ENCODE results near the gene PLXNA3.

PLXNA3 gene

GRCh38 chrX:154460326-154460725 is 2.2 kb downstream of the PLXNA3 start:
- no peak for DNase-seq

DNA sequence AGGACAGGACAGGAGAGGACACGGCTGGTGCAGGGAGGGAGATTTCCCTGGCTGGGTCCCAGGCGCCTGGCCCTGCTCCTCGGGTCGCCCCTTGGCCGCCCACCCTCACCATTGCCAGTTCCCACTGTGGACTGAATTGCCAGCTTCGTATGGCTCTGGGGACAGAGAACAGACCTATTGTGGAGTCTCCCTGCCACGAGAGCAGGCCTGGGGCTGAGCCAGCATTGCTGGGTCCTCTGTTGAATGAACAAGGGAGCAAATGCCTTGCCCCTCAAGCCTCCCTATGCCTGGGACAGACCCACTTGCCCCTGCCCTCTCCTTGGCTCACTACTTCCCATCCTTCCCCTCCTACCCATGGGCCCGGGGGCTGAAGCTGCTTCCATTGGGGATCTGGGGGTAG is 4.3 kb downstream of the PLXNA3 start:
- no peak for DNase-seq

DNA sequence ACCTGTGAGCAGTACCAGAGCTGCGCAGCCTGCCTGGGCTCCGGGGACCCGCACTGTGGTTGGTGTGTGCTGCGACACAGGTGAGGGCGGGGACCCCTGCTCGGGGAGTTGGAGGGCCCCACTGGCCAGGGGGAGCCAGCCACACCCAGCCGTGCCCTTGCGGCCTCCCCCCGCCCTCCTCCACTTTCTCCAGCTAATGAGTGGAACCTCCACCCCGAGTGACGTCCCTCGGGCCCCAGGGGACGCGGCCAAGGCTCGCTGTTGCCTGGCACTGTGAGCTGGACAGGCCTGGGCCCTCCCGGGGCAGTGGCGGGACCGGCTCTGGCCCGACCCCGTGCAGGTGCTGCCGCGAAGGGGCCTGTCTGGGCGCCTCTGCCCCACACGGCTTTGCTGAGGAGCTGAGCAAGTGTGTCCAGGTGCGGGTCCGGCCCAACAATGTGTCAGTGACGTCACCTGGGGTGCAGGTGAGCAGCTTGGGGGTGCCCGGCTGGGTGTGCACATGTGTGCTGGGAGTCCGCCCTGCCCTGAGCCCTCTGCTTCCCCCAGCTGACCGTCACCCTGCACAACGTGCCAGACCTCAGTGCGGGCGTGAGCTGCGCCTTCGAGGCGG is 5.6 kb downstream of the PLXNA3 start:
- DNase-seq: no peak

DNA sequence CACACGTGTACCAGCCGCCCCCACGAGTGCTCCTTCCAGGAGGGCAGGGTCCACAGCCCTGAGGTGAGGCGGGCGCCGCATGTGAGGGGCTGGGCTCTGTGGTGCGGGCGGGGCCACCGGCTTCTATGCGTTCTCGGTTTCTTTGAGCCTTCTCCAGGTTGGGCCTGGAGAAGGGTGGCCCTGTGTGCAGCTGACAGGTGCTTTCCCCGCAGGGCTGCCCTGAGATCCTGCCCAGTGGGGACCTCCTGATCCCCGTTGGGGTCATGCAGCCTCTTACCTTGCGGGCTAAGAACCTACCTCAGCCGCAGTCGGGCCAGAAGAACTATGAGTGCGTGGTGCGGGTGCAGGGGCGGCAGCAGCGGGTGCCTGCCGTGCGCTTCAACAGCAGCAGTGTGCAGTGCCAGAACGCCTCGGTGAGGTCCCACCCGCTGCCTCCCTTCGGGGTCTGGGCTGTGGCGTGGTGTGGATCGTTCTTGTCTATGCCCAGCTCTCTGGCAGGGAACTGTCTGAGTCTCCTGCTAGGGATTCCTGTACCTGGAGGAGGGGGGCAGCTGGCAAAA is 6.8 kb downstream of the PLXNA3 start:
- no peak for DNase-seq

- DNase-seq: no peak
These were observed 7.5 kb downstream of the PLXNA3 start for GRCh38 chrX:154465601-154466000.

DNA sequence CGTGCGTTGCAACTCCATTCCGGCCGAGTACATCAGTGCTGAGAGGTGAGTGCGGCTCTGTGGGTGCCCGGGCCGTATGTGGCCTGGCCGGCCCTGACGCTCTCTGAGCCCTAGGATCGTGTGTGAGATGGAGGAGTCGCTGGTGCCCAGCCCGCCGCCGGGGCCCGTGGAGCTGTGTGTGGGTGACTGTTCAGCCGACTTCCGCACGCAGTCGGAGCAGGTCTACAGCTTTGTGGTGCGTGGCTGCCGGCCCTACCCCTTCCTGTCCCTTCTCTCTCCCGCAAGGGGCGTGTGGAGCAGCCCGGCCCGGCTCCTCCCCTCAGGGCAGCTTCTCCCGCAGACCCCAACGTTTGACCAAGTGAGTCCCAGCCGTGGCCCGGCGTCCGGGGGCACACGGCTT is 8.0 kb downstream of the PLXNA3 start:
- no peak for DNase-seq

DNA sequence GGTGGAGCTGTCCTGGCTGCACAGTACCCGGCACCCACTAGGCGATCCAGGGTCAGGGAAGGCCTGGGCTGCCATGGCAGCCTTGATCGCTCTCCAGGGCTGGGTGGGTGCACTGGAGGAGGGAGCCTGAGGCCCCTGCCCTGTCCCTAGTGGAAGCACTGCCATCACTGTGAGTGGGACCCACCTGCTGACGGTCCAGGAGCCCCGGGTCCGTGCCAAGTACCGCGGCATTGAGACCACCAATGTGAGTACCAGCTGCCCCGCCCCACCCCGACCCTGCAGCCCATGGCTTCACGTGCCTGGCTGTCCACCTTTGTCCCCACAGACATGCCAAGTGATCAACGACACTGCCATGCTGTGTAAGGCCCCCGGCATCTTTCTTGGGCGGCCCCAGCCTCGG is 8.8 kb downstream of the PLXNA3 start:
- DNase-seq: no peak

- no peak for DNase-seq
These were observed 9.5 kb downstream of the PLXNA3 start for GRCh38 chrX:154467556-154467955.

GRCh38 chrX:154468217-154468616 is 10.1 kb downstream of the PLXNA3 start:
- DNase-seq: no peak

DNA sequence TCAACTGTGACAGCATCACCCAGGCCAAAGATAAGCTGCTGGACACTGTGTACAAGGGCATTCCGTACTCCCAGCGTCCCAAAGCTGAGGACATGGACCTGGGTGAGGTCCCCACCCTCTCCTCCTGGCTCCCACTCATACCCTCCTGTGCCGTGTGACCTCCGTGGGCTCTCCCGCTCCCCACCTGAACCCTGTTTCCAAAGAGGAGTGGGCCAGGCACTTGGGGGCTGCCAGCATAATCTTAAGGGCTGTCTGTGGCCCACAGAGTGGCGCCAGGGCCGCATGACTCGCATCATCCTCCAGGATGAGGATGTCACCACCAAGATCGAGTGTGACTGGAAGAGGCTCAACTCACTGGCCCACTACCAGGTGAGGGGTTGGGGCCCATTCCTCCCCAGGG is 11.0 kb downstream of the PLXNA3 start:
- no peak for DNase-seq

- no peak for DNase-seq
These were observed 11.8 kb downstream of the PLXNA3 start for GRCh38 chrX:154469880-154470279.

- DNase-seq: no peak
These were observed 12.4 kb downstream of the PLXNA3 start for GRCh38 chrX:154470434-154470833.

- no peak for DNase-seq
These were observed 13.0 kb downstream of the PLXNA3 start for GRCh38 chrX:154470914-154471568.

- no peak for DNase-seq
These were observed 14.0 kb downstream of the PLXNA3 start for GRCh38 chrX:154471839-154472684.

DNA sequence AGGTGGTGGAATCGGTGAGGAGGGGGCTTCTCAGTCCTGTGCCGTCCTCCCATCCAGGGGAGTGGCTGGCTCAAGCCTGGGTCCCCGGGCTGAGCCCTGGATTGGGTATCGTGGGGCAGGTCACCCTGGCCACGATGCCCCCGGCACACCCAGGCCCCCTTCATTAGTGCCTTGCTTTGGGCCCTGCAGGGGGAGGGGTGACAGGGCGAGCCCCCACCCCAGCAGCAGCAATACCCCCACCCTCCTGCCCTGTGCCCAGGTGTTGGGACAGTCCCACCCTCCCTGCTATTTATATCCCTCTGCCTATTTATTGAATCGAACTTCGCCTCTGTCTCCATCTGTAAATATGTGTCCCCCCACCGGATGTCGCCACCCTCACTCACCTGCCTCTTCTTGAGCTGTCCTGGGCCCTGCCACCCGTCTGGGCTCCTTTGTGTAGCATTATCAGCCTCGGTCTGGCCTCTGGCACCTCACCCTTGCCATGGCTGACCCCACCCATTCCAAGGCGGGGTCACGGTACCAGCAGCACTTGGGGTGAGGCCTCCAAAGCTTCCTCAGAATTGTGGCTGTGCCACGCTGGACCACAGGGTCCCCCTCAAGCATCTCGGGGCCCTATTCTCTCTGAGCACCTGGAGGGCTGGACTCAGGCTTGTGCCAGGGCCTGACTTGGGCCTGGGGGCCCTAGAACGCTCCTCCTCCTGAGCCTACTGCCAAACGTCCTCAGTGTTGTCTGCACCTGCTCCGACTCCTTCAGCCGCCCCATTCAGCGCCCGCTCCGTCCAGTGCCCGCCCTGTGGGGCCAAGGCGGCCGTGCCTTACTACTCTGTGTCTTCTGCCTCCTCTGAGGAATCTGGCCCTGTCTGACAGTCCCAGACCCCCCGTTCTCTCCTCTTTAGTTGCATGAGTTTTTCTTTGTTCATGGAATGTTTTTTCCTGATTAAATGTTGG is 14.9 kb downstream of the PLXNA3 start:
- DNase-seq: no peak

DNA sequence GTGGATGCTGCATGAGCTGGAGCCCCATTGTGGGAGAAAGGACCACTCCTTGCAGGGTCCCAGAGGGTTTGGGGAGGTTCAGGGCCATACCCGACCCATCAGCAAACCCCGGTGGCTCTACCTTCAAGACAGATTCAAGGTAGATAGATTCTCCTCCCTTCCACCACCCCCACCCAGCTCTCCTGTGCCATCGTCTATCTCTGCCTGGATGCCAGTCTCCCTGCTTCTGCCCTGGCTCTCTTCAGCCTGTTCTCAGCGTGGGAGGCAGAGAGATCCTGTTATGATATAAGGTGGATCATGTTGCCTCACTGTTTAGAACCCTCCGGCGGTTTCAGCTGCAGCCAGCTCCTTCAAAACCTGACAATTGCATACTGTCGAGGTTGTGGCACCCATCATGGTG is 15.6 kb downstream of the PLXNA3 start:
- DNase-seq: no peak

DNA sequence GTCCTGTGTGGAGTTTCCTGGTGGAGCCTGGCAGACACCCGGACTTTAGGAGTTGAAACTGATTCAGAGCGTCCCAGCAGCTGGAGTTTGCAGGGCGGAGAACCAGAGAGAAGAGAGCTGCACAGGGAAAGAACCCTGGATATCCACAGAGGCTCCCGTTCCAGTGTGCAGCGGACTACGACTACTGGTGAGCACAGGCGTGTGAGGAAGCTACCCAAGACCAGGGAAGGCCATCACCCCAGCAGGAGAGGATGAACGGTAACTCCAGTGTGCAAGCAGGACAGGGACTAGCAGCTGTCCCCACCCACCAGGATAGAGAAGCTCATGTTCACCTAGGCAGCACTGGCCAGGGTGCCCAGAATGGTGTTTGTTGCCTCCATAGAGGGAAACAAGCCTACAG is 18.7 kb downstream of the PLXNA3 start:
- no peak for DNase-seq

GRCh38 chrX:154477891-154478477 is 19.9 kb downstream of the PLXNA3 start:
- no peak for DNase-seq

GRCh38 chrX:154478728-154479622 is 20.9 kb downstream of the PLXNA3 start, which contains the start of gene LAGE3:
Gene LAGE3, minus strand, starts transcription at chrX:154479281. Its CDS starts 366 bp downstream, at chrX:154478915.
- DNase-seq: peak; percentile 95

DNA sequence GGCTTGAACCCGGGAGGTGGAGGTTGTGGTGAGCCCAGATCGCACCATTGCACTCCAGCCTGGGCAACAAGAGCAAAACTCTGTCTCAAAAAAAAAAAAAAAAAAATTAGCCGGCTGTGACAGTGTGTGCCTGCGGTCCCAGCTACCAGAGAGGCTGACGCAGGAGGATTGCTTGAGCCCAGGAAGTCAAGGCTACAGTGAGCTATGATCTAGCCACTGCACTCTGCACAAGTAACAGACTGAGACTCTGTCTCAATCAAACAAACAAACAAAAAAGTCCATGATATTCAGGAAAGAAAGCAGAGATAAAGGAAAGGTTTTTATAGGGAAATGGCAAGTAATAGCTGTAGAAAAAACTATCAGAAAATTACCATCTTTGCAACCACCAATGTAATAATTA is 23.1 kb downstream of the PLXNA3 start:
- DNase-seq: no peak

Data from CD4-positive, alpha-beta T cell treated with Interleukin-17A for 4 hours (primary cell).